AG04449 (cell line): ENCODE data around the gene ZNF438.

Experiments used
- CTCF ChIA-PET: fragments of 350-600 bp; formaldehyde crosslinking; extraction: SDS; loops from one replicate; lab custom pipeline; 2021; ENCODE audit warnings: antibody characterized with exemption; lab: Yijun Ruan, JAX
- POLR2A ChIA-PET: fragments of 400-600, 350-600 bp; formaldehyde crosslinking; extraction: SDS; loops from one replicate; lab custom pipeline; 2020; ENCODE audit warnings: antibody characterized with exemption, inconsistent platforms; lab: Yijun Ruan, JAX
- DNase-seq: peaks from one replicate; pipeline ENCODE4 v3.0.0-alpha.2; 2010; ENCODE audit warnings: low read depth, low spot score
- H3K4me3 ChIP-seq: 2 replicates; pipeline ENCODE4 v1.5.1; 2011; ENCODE audit warnings: low read depth, mild to moderate bottlenecking, control low read depth, low read length
- CTCF ChIP-seq: IDR thresholded peaks from one replicate; pipeline ENCODE4 v1.5.1; 2011; ENCODE audit warnings: mild to moderate bottlenecking, moderate library complexity, low read length, control low read depth, inconsistent platforms; ENCODE audit not compliant: insufficient read depth; ENCODE audit errors: missing control alignments

The ZNF438 gene

DNA sequence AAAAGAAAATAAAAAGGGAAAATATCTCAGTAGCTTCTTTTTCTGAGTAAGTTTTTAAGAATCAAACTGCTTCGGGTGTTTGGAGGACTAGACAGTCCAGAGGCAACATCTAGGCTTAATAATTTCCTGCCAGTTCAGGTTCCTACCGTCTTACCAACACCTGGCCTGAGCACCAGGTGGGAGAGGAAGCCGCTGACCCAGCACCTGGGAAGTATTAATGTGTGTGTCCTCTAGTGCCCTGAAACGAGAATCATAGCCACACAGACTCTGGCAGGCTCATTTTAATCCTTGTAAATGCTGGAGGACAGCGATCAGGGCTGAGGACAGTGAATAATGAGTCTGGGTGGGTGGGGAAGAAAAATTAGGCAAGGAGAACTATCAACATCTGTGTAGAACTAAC lies 137.4 kb downstream of the ZNF438 start:
- no peak overlapping the region for H3K4me3 ChIP-seq
- ChIA-PET POLR2A (no interaction called here), CTCF (interaction anchor here (0.7 kb wide), 1 partner anchor 9 kb away, joined by 3 read pairs; no protein-coding TSS in a partner anchor)
- DNase-seq = no peak
- TF ChIP-seq CTCF = no peak

DNA sequence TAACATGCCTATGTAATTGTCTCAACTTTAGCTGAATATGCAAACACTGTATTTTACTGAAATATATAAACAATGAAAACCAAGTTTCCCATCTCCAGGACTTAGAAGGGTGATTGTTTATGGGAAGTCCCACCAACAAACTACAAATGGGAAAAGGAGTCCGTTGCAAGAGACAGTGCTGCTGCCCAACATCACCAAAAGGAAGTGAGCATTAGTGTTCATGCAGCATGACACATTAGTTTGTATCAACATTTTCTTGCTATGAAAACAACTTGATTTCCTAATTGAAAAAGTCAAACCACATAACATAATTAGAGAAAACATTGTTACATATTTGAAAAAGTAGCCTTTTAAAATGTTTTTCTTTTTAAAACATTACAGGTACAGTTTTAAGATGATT lies 138.5 kb downstream of the ZNF438 start:
- POLR2A ChIA-PET = no interaction called here
- no peak overlapping the region for H3K4me3 ChIP-seq
- DNase-seq = no peak
- CTCF ChIA-PET = no interaction called here
- no peak for TF ChIP-seq CTCF

- POLR2A ChIA-PET = no interaction called here
- CTCF ChIA-PET = no interaction called here
- no peak overlapping the region for H3K4me3 ChIP-seq
- no peak for DNase-seq
- no peak for TF ChIP-seq CTCF
Observed at GRCh38 chr10:30887839-30888238, 143.8 kb downstream of the ZNF438 start.

DNA sequence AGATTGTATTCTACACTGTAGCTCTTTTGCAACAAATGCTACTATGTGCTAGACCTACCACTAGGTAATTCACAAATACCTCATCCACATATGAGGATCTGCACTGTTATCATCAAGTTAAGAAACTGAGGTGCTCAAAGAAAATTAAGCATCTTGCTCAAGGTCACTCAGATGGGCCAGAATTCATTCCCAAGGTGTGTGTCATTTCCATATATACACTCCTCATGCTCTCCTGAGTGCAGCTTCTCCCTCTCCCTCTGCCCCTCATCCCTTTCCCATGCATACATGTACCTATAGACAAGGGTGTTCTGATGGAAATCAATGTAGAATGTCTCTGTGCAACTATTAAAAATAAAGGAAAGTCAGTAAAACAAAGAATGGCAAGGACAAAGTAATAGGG lies 146.2 kb downstream of the ZNF438 start:
- ChIA-PET POLR2A (no interaction called here), CTCF (interaction anchor here (1.0 kb wide), 1 partner anchor 8 kb away, joined by 3 read pairs; no protein-coding TSS in a partner anchor)
- H3K4me3 ChIP-seq = no peak overlapping the region
- no peak for DNase-seq
- no peak for TF ChIP-seq CTCF

DNA sequence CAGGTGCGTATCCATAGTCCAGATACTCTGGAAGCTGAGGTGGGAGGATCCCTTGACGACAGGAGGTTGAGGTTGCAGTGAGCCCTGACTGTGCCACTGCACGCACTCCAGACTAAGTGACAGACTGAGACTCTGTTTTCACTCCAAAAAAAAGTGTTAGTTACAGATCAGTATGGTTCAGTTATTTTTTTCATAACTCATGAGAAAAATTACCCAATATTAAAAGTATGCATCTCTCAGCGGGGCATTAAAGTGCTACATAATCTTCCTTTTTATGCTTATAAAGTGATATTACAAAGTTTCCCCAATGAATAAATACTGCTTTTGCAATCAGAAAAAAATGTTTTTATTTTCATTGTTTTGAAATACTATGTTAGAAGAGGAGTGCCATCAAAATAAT lies 147.9 kb downstream of the ZNF438 start:
- POLR2A ChIA-PET = no interaction called here
- H3K4me3 ChIP-seq = no peak overlapping the region
- no peak for TF ChIP-seq CTCF
- DNase-seq = no peak
- CTCF ChIA-PET = no interaction called here

- TF ChIP-seq CTCF = no peak
- H3K4me3 ChIP-seq = no peak overlapping the region
- DNase-seq = no peak
- ChIA-PET POLR2A (no interaction called here), CTCF (interaction anchor here (0.7 kb wide), 1 partner anchor 1509 kb away, joined by 3 read pairs; no protein-coding TSS in a partner anchor)
Observed at GRCh38 chr10:30883116-30883515, 148.5 kb downstream of the ZNF438 start.
